T-helper 2 cell treated with Interferon-gamma antibody and Interleukin-4, amounts not matched to agents 5 μg/mL and 100 μg/mL, for 36 hours (primary cell): ENCODE data around the gene UGT8.
"Not testable (repeated sequence)": the region's sequence is repeated elsewhere in the genome, so short reads cannot be mapped to it uniquely, and the experiment has no call there.

ENCODE experiments used
- DNase-seq: peaks from one replicate; pipeline ENCODE4 v3.0.0; 2021; ENCODE audit warnings: low spot score
- H3K27ac Mint-ChIP-seq: one replicate; pipeline ENCODE4 v1.8.0; 2021; ENCODE audit warnings: mild to moderate bottlenecking, mixed read lengths
- H3K27me3 Mint-ChIP-seq: one replicate; pipeline ENCODE4 v1.8.0; 2021; ENCODE audit warnings: low read depth, mixed read lengths
- H3K36me3 Mint-ChIP-seq: one replicate; pipeline ENCODE4 v1.8.0; 2021; ENCODE audit warnings: low read depth, mixed read lengths
- H3K4me1 Mint-ChIP-seq: one replicate; pipeline ENCODE4 v1.8.0; 2021; ENCODE audit warnings: low read depth, mixed read lengths
- H3K4me3 Mint-ChIP-seq: one replicate; pipeline ENCODE4 v1.8.0; 2022; ENCODE audit warnings: mild to moderate bottlenecking, moderate library complexity, mixed read lengths
- H3K9me3 Mint-ChIP-seq: one replicate; pipeline ENCODE4 v1.8.0; 2021; ENCODE audit warnings: mixed read lengths

UGT8 gene, protein sequence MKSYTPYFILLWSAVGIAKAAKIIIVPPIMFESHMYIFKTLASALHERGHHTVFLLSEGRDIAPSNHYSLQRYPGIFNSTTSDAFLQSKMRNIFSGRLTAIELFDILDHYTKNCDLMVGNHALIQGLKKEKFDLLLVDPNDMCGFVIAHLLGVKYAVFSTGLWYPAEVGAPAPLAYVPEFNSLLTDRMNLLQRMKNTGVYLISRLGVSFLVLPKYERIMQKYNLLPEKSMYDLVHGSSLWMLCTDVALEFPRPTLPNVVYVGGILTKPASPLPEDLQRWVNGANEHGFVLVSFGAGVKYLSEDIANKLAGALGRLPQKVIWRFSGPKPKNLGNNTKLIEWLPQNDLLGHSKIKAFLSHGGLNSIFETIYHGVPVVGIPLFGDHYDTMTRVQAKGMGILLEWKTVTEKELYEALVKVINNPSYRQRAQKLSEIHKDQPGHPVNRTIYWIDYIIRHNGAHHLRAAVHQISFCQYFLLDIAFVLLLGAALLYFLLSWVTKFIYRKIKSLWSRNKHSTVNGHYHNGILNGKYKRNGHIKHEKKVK

DNA sequence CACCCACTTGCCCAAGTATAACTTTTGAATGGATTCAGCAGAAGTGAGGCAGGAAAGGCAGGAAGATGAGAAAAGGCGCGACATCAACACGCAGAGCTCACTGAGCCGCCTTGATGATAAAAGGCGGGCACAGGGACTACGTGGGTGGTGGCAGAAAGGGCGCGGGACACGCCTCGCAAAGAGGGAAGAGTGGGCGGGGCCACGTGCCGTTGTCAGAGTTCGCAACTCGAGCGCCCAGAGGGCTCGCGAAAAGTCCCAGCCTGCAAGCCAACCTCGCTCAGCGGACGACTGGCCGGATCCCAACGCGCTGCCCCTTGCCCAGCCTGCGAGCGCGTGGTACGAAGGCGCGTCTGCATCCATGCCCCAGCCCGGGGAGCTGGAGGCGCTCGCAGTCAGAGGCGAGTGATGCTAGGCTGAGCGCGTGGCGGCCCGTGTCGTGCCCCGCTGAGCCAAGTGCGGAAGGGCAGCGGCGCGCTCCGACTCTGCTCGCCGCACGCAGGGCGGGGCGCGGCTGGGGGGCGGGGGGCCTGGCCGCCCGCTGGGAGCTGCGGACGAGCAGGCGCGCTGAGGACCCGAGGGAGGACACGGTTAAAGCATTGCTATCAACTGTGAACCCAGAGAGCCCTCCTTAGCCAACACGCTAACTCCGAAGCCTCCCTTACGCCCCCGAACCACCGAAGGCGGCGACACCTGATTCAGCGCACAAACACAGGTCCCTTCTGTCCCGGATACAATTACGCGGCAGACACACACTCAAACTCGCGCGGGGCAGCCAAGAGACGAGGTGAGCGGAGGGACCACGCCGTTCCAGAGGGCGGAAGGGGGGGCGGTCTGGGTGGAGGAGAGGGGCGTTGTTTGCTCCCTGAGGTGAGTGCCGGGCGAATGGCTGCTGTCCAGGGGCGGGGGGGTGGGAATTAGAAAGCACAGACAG, at the start of gene UGT8:
UGT8 (plus strand) TSS at position 617 of the 931 bp plus-strand sequence. CDS start 24,074 bp downstream, outside the sequence.
- no peaks in the 10 kb centered on the region for H3K36me3 Mint-ChIP-seq
- peaks cover 39% of the 10 kb centered on the region for H3K27me3 Mint-ChIP-seq
- H3K4me3 Mint-ChIP-seq = peak within 1 kb of the TSS; percentile 51
- H3K9me3 Mint-ChIP-seq = no peaks in the 10 kb centered on the region
- peak; percentile 19 for DNase-seq
- no peak within 1 kb of the TSS for H3K27ac Mint-ChIP-seq
- H3K4me1 Mint-ChIP-seq = no peaks in the 10 kb centered on the region

DNA sequence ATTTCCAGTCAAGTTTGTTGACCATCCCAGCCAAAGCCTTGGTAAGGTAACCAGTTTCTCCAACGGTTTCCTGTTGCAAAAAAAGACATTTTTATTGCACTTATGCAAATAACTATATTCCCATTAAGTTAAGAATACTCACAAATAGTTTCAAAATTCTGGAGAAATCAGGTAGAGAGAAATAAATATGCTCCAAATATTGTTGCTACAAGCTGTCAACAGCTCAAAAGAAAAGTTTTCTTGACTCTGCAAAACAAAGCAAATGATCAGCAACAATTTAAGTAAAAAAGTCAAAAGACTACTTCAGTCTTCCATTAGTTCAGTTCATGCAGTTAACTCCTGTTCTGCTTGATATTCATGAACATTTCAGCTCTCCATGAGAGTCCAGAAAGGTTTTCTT, 49.0 kb upstream of the UGT8 start:
- H3K4me1 Mint-ChIP-seq = no peaks in the 10 kb centered on the region
- no peak for DNase-seq
- H3K27ac Mint-ChIP-seq = no peak overlapping the region
- no peaks in the 10 kb centered on the region for H3K27me3 Mint-ChIP-seq
- peaks cover 5% of the 10 kb centered on the region for H3K9me3 Mint-ChIP-seq
- no peaks in the 10 kb centered on the region for H3K36me3 Mint-ChIP-seq
- no peak overlapping the region for H3K4me3 Mint-ChIP-seq

DNA sequence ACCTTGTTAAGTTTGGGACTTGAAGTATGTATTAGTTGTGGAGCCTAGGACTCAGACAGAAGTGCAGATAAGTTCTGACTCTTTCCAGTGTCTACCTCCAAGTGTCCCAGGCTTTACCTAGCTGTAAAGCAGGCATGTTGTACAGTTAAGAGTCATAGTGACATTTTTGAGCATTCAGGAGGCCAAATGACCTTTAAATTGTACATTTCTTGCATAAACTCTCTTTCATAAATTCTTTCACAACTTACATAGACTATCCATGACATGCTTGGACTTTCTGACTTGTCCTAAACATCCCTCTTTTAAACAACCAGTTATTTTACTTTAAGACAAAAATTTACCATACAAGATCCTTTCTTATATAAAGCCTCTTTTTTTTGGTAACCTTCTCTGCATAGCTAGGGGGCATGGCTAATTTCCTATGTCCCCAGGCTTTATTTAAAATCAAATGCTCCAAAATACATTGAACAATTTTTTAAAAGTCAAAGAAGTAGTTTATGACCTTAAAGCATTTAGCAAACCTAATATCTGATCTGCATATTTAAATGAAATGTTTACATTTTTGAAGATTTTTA, 40.1 kb upstream of the UGT8 start:
- Mint-ChIP-seq H3K4me1 (no peaks in the 10 kb centered on the region), H3K27ac (no peak overlapping the region), H3K9me3 (peaks cover 14% of the 10 kb centered on the region), H3K36me3 (no peaks in the 10 kb centered on the region), H3K4me3 (no peak overlapping the region), H3K27me3 (no peaks in the 10 kb centered on the region)
- DNase-seq = no peak

DNA sequence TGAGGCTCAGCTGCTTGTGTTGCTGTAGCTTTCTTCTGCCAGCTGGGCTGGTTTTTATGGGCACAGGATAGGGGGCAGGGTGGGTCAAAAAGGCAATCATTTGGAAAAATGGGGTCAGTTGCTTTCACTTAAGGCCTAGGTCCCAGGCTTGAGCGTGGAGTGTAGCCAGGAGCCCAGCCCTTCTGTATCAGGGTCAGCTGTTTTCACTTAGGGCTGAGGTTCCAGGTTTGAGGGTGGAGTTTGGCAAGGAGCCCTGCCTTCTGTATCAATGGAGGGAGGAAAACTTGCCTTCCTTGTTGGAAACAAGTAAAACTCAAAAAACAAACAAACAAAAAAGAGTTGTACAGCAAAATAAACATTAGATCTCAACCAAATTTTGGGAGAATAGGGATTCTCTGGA, 37.0 kb upstream of the UGT8 start:
- Mint-ChIP-seq H3K27me3 (no peaks in the 10 kb centered on the region), H3K9me3 (peaks cover 10% of the 10 kb centered on the region), H3K4me3 (no peak overlapping the region), H3K4me1 (no peaks in the 10 kb centered on the region), H3K36me3 (no peaks in the 10 kb centered on the region), H3K27ac (no peak overlapping the region)
- DNase-seq = no peak

DNA sequence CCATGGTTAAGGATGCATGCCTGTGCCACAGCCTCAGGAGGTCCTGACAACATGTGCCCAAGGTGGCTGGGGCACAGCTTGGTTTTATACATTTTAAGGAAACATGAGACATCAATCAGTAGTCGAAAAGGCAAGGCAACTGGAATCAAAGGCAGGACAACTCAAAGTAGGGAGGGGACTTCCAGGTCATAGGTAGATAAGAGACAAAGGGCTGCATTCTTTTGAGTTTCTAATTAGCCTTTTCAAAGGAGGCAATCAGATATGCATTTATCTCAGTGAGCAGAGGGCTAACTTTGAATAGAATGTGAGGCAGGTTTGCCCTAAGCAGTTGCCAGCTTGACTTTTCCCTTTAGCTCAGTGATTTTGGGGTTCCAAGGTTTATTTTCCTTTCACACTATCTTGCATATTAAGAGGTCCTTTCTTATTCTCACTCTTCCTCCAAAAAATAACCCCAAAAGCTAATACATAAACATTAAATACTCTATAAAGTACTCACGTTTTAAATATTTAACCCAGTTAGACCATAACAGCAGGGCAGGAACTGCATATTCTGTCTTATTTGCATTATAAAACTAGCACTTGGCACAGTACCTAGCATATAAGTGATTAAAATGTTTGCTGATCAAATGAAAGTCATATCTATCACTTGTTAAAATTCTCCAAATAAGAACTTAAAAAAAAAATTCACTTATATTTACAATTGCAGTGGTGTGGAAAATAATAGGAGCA, 36.3 kb upstream of the UGT8 start:
- Mint-ChIP-seq H3K4me3 (no peak overlapping the region), H3K9me3 (peaks cover 10% of the 10 kb centered on the region), H3K4me1 (no peaks in the 10 kb centered on the region), H3K36me3 (no peaks in the 10 kb centered on the region), H3K27ac (no peak overlapping the region), H3K27me3 (no peaks in the 10 kb centered on the region)
- DNase-seq = no peak

DNA sequence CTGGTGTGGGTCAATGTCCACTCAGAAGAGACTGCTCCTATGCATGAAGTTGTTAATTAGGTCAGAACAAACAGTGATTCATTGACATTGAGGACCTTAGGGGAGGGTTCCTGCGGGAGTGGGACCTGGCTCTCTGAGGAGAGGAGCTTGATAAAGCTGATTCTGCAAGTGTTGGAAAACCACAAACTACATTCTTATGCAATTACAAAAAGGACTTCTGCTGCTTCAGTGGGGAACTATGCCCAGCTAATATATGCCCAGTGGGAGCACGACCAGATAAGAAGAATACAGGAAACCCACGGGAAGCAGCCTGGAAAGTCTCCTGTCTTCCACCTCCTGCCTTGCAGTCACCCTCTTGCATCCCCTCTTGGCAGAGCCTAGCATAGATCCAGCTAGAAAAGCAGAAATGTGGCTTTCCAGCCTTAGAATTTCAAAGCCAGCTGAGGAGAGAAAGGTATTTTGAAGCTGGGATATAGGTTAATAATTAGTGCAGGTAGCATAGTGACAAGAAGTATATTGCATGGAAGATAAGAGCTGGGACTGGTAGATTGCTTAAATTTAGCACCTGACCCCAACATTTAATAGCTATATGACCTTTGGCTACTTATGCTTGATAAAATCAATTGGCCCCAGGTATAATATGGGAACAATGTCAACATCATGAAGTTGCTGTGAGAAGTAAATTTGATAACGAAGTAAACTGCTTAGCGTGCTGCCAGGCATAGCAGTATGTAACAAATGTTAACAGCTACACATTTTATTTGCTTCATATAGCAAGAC, 34.9 kb upstream of the UGT8 start:
- H3K27ac Mint-ChIP-seq = no peak overlapping the region
- no peaks in the 10 kb centered on the region for H3K4me1 Mint-ChIP-seq
- no peaks in the 10 kb centered on the region for H3K27me3 Mint-ChIP-seq
- H3K9me3 Mint-ChIP-seq = peaks cover under 1% of the 10 kb centered on the region
- no peaks in the 10 kb centered on the region for H3K36me3 Mint-ChIP-seq
- no peak overlapping the region for H3K4me3 Mint-ChIP-seq
- DNase-seq = no peak

DNA sequence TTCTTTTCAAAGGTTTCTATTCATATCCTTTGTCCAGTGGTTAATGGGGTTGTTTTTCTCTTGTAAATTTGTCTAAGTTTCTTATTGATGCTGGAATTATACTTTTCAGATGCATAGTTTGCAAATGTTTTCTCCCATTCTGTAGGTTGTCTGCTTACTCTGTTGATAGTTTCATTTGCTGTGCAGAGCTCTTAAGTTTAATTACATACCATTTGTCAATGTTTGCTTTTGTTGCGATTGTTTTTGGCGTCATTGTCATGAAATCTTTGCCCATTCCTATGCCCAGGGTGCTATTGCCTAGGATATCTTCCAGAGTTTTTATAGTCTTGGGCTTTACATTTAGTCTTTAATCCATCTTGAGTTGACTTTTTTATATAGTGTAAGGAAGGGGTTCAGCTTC, 21.2 kb upstream of the UGT8 start:
- DNase-seq = no peak
- no peak overlapping the region for H3K4me3 Mint-ChIP-seq
- no peaks in the 10 kb centered on the region for H3K36me3 Mint-ChIP-seq
- peaks cover 7% of the 10 kb centered on the region for H3K9me3 Mint-ChIP-seq
- no peaks in the 10 kb centered on the region for H3K4me1 Mint-ChIP-seq
- H3K27ac Mint-ChIP-seq = no peak overlapping the region
- no peaks in the 10 kb centered on the region for H3K27me3 Mint-ChIP-seq

DNA sequence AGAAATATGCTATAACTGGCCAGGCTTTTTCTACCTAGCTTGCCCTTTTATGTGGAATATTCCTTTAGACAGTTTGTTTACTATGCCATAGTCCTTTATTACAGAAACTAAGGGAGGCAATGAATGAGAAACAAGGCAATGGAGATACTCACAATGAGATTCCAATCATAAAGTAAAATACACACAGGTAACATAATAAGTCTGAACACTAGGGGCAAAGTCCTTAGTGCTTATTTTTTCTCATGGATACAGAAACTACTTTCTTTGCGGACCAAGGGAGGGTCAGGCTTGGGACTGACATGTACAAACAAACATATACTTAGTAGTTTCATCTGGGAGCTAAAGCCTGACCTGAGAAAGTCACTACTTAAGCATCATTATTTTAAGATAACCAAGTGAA, 16.0 kb upstream of the UGT8 start:
- no peaks in the 10 kb centered on the region for H3K36me3 Mint-ChIP-seq

DNA sequence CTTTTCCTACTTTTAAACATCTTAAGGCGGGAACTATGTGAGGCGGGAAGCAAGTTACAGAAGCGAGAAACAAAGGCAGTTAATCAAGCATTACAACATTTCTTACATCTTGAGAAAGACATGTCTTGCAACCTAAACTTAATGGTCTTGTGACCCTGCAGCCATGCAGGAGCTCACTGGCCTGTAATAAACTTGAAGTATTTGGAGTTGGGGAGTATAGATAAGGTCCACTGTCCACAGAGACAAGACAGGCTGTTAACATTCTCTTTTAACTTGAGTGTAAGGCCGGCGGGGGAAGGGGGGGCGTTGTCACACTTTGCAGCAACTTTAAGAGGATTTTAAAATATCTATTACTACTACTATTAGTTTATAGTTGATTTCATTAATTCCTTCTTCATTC, 10.3 kb upstream of the UGT8 start:
- H3K4me1 Mint-ChIP-seq = no peaks in the 10 kb centered on the region
- no peak for DNase-seq
- H3K27me3 Mint-ChIP-seq = no peaks in the 10 kb centered on the region
- H3K36me3 Mint-ChIP-seq = no peaks in the 10 kb centered on the region
- no peak overlapping the region for H3K4me3 Mint-ChIP-seq
- H3K9me3 Mint-ChIP-seq = no peaks in the 10 kb centered on the region
- H3K27ac Mint-ChIP-seq = no peak overlapping the region

More for the DNA sequence above, 16.0 kb upstream of the UGT8 start:
- DNase-seq = no peak
- Mint-ChIP-seq H3K4me1 (no peaks in the 10 kb centered on the region), H3K27ac (no peak overlapping the region), H3K27me3 (no peaks in the 10 kb centered on the region), H3K4me3 (no peak overlapping the region), H3K9me3 (peaks cover 7% of the 10 kb centered on the region)

DNA sequence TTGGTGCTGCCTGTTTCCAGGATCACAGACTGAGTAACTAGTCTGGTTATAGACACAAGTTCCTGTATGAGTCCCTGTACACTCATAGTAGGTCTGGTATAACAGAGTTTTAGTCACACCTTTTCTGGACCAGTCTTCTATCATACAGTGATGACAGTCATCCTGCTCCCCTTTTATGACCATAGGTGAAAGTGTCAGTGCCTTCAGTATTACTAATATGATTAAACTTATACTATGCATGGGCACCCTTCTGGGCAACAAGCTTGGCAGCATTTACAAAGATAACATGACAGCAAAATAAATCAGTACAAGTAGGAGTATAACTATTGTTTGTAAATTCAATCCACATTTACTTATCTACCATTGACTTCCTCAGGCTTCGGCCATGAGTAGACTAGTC, 8.2 kb upstream of the UGT8 start:
- H3K27me3 Mint-ChIP-seq, DNase-seq, H3K36me3 Mint-ChIP-seq, H3K4me1 Mint-ChIP-seq, H3K9me3 Mint-ChIP-seq, H3K27ac Mint-ChIP-seq, H3K4me3 Mint-ChIP-seq: not testable (repeated sequence)

DNA sequence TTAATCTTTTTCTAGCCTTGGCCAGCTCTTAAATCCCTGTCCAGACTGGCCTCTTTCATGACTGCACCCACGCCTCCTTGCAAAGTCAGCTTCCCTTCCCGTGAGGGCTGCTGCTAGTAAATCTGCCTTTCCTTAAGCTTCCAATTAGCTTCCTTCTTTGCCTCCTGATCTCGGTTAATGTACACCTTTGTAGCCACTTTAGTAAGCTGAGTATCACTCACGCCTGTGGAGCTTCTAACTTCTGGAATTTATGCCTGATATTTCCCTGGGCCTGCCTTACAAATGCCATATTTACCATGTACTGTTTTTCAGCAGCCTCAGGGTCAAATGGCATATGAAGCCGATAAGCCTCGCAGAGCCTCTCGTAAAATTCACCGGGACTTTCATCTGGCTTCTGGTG, 5.1 kb upstream of the UGT8 start:
- Mint-ChIP-seq H3K9me3 (no peaks in the 10 kb centered on the region), H3K27ac (no peak overlapping the region), H3K4me3 (no peak overlapping the region)

DNA sequence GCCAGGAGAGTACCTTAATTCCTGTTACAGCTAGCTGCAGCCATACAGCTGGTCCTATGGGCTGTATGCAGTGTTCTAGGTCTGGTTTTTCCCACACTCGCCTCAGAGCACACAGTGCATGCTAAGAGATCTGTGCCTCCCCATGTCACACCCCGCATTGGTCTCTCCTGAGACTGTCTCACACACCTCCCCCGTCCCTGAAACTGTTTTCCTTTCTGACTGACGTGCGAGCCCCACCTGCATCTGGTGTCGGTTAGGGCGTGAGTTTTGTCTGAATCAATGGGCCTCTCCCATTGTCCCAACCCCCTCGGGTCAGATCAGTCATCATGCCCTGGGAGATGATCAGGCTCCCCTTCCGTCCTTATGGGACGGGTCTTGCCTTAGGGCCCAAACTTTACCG, 3.4 kb upstream of the UGT8 start:
- Mint-ChIP-seq H3K9me3 (no peaks in the 10 kb centered on the region), H3K27ac (no peak overlapping the region), H3K4me3 (no peak overlapping the region)

More for the DNA sequence above, 5.1 kb upstream of the UGT8 start:
- Mint-ChIP-seq H3K36me3 (no peaks in the 10 kb centered on the region), H3K4me1 (no peaks in the 10 kb centered on the region), H3K27me3 (peaks cover 15% of the 10 kb centered on the region)
- DNase-seq = no peak

DNA sequence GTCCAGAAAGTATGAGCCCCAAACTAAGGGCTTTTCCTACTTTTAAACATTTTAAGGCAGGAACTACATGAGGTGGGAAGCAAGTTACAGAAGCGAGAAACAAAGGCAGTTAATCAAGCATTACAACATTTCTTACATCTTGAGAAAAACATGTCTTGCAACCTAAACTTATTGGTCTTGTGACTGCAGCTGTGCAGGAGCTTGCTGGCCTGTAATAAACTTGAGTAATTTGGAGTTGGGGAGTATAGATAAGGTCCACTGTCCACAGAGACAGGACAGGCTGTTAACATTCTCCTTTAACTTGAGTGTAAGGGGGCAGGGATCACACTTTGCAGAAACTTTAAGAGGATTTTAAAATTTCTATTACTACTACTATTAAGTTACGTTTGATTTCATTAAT, 2.7 kb upstream of the UGT8 start:
- Mint-ChIP-seq H3K4me1 (no peaks in the 10 kb centered on the region), H3K27ac (no peak overlapping the region), H3K36me3 (no peaks in the 10 kb centered on the region), H3K9me3 (no peaks in the 10 kb centered on the region), H3K4me3 (no peak overlapping the region), H3K27me3 (peaks cover 38% of the 10 kb centered on the region)
- no peak for DNase-seq

More for the DNA sequence above, 3.4 kb upstream of the UGT8 start:
- peaks cover 31% of the 10 kb centered on the region for H3K27me3 Mint-ChIP-seq
- H3K36me3 Mint-ChIP-seq = no peaks in the 10 kb centered on the region
- H3K4me1 Mint-ChIP-seq = no peaks in the 10 kb centered on the region
- DNase-seq = no peak
